HepG2 (cell line): ENCODE results near the gene PCSK6. TPM values are rescaled to one million over a fixed set of nuclear protein-coding genes. Genes with fewer than 3 reads are reported as not detected.
A peak's percentile ranks its signal among the peaks of the same experiment; 100 is the strongest.

Experiments
- ATAC-seq: fragments of 200-7000 bp; cut with Tn5 transposase; 3 replicates; pipeline ENCODE4 v1.9.1; 2020; ENCODE audit warnings: mild to moderate bottlenecking, moderate library complexity
- BruUV-seq: library from RNA; stranded (reverse); fragments of 400-500 nt; replicated peaks from 2 replicates; lab custom pipeline; 2021; lab: Mats Ljungman, UMichigan
- CTCF ChIA-PET: fragments of 300-600 bp; formaldehyde crosslinking; extraction: SDS; loops from one replicate; lab custom pipeline; 2021; ENCODE audit warnings: low total read pairs, inconsistent platforms, low intra/inter-chr PET ratio; lab: Yijun Ruan, JAX
- POLR2A ChIA-PET: fragments of 350-600 bp; sonication (Branson Sonifier 250); formaldehyde crosslinking; loops from one replicate; lab custom pipeline; 2020; ENCODE audit warnings: antibody characterized with exemption, inconsistent platforms; lab: Yijun Ruan, JAX
- DNase-seq: peaks from one replicate; pipeline ENCODE4 v3.0.0-alpha.2; 2015; ENCODE audit warnings: low spot score
- FAIRE-seq: peaks from 3 replicates; lab custom pipeline; 2011; peaks lifted over from hg19 to GRCh38; lab: Jason Lieb, UNC
- H2AFZ ChIP-seq: one replicate; pipeline ENCODE4 v1.6.1; 2011; ENCODE audit warnings: low read length, inconsistent platforms
- H3K27ac ChIP-seq: fragments of 300-600 bp; 3 replicates; pipeline ENCODE4 v1.8.0; 2011; ENCODE audit warnings: mixed run types, mild to moderate bottlenecking, mixed read lengths, low read length, inconsistent platforms; ENCODE audit not compliant: insufficient read depth; ENCODE audit errors: extremely low read length
- H3K27me3 ChIP-seq, 2 experiments: fragments of 200-600 bp in 1 of 2; 2 replicates in 1 of 2; 3 replicates in 1 of 2; pipeline versions ENCODE4 v1.6.0 to v1.8.0; 2011; ENCODE audit warnings: low read length in 2 of 2, mild to moderate bottlenecking in 2 of 2, moderate library complexity in 2 of 2, inconsistent platforms in 1 of 2; ENCODE audit not compliant: insufficient read depth in 2 of 2, control insufficient read depth in 1 of 2
- H3K36me3 ChIP-seq, 2 experiments: fragments of 200-600 bp in 1 of 2; replicated peaks in 1 of 2; 2 replicates in 1 of 2; 3 replicates in 1 of 2; pipeline versions ENCODE4 v1.5.1 to v1.8.0; 2011; ENCODE audit warnings: low read length in 2 of 2, inconsistent platforms in 1 of 2; ENCODE audit not compliant: insufficient read depth in 2 of 2, control insufficient read depth in 1 of 2
- H3K4me1 ChIP-seq: 2 replicates; pipeline ENCODE4 v1.5.1; 2012; ENCODE audit warnings: low read length, inconsistent platforms; ENCODE audit not compliant: insufficient read depth
- H3K4me2 ChIP-seq: 2 replicates; pipeline ENCODE4 v1.6.0; 2011; ENCODE audit warnings: low read depth, low read length, inconsistent platforms
- H3K4me3 ChIP-seq, 3 experiments: fragments of 200-600 bp in 1 of 3; sonication (generic), shearing (Covaris generic) in 1 of 3; replicated peaks in 1 of 3; 2 replicates each; pipeline ENCODE4 v1.5.1; 2011 to 2016; ENCODE audit warnings: low read length in 3 of 3, inconsistent platforms in 2 of 3, low read depth in 2 of 3, mild to moderate bottlenecking in 2 of 3, control low read depth in 1 of 3, mixed read lengths in 1 of 3; ENCODE audit not compliant: insufficient read depth in 1 of 3
- H3K79me2 ChIP-seq: one replicate; pipeline ENCODE4 v1.6.1; 2011; ENCODE audit warnings: low read length, inconsistent platforms; ENCODE audit not compliant: insufficient read depth
- H3K9ac ChIP-seq: 2 replicates; pipeline ENCODE4 v1.6.0; 2011; ENCODE audit warnings: mild to moderate bottlenecking, low read depth, low read length, inconsistent platforms; ENCODE audit not compliant: insufficient read depth
- H3K9me3 ChIP-seq: 2 replicates; pipeline ENCODE4 v1.5.1; 2012; ENCODE audit warnings: mild to moderate bottlenecking, low read length
- H4K20me1 ChIP-seq: 2 replicates; pipeline ENCODE4 v1.6.0; 2011; ENCODE audit warnings: inconsistent platforms, mild to moderate bottlenecking, low read length, moderate library complexity; ENCODE audit not compliant: insufficient read depth
- FOXK1 ChIP-seq: sonication (generic); formaldehyde crosslinking; IDR thresholded peaks from 2 replicates; pipeline ENCODE4 v1.4.0; 2020; ENCODE audit warnings: low read depth, missing genetic modification reagents, borderline replicate concordance
- MED13 ChIP-seq: sonication (generic); formaldehyde crosslinking; IDR thresholded peaks from 2 replicates; pipeline ENCODE4 v1.5.0; 2020; ENCODE audit warnings: missing genetic modification reagents
- MXI1 ChIP-seq: IDR thresholded peaks from 3 replicates; pipeline ENCODE4 v1.6.1; 2012; ENCODE audit warnings: low read depth, low read length, inconsistent platforms, borderline replicate concordance
- RFXANK ChIP-seq: IDR thresholded peaks from 2 replicates; pipeline ENCODE4 v1.6.1; 2016
- SNAI1 ChIP-seq: sonication (generic); formaldehyde crosslinking; IDR thresholded peaks from 2 replicates; pipeline ENCODE4 v1.5.0; 2020; ENCODE audit warnings: mild to moderate bottlenecking, missing genetic modification reagents, borderline replicate concordance
- U2AF1 ChIP-seq: fragments of 200-400 bp; formaldehyde crosslinking; optimal IDR thresholded peaks from 2 replicates; pipeline ENCODE3; 2017; ENCODE audit warnings: mild to moderate bottlenecking, low read depth, low read length
- ZFP41 ChIP-seq: sonication (generic); formaldehyde crosslinking; IDR thresholded peaks from 2 replicates; pipeline ENCODE4 v1.4.0; 2020; ENCODE audit warnings: mild to moderate bottlenecking, missing genetic modification reagents, borderline replicate concordance
- ZNF17 ChIP-seq: sonication (generic); formaldehyde crosslinking; IDR thresholded peaks from 2 replicates; pipeline ENCODE4 v1.5.0; 2020; ENCODE audit warnings: mild to moderate bottlenecking, missing genetic modification reagents
- ZNF354B ChIP-seq: sonication (generic); formaldehyde crosslinking; IDR thresholded peaks from 2 replicates; pipeline ENCODE4 v1.8.0; 2022; ENCODE audit warnings: mild to moderate bottlenecking, missing genetic modification reagents
- ZNF558 ChIP-seq: sonication (generic); formaldehyde crosslinking; IDR thresholded peaks from 2 replicates; pipeline ENCODE4 v1.9.0; 2022; ENCODE audit warnings: mild to moderate bottlenecking, missing genetic modification reagents, borderline replicate concordance
- ZNF562 ChIP-seq: sonication (generic); formaldehyde crosslinking; IDR thresholded peaks from 2 replicates; pipeline ENCODE4 v1.8.0; 2022; ENCODE audit warnings: missing genetic modification reagents, borderline replicate concordance
- ZNF747 ChIP-seq: sonication (generic); formaldehyde crosslinking; IDR thresholded peaks from 2 replicates; pipeline ENCODE4 v1.8.1; 2023; ENCODE audit warnings: missing genetic modification reagents, mild to moderate bottlenecking, borderline replicate concordance
- ZSCAN29 ChIP-seq: sonication (generic); formaldehyde crosslinking; conservative IDR thresholded peaks from 2 replicates; pipeline ENCODE4 v1.4.0; 2020; ENCODE audit warnings: mild to moderate bottlenecking, missing genetic modification reagents
- ZSCAN31 ChIP-seq: sonication (generic); formaldehyde crosslinking; IDR thresholded peaks from 2 replicates; pipeline ENCODE4 v1.5.0; 2020; ENCODE audit warnings: low read depth, mild to moderate bottlenecking, missing genetic modification reagents
- WGBS: methylation state at CpG from one replicate; pipeline ENCODE4 v1.1.6; 2017; ENCODE audit warnings: low lambda C conversion rate; 5-methylcytosine and 5-hydroxymethylcytosine counted together
- in situ Hi-C: cut with HindIII; loops from 2 replicates; pipeline ENCODE4 v1.10.0; 2017; ENCODE audit warnings: low pct_unique_long_range_greater_than_20kb; ENCODE audit not compliant: extremely low pct_ligation_motif_present
- intact Hi-C: fragments of 100-400 bp; cut with micrococcal nuclease; formaldehyde crosslinking; loops from one replicate; pipeline ENCODE4 v1.10.0; 2022; ENCODE audit not compliant: unreplicated experiment
- polyA plus RNA-seq, 8 experiments: library from polyadenylated mRNA; depleted of rRNA in 3 of 8; stranded (reverse) in 7 of 8; unstranded in 1 of 8; fragments of >200 nt; fragmentation: Illumina TruSeq in 4 of 8; extraction: Trizol in 4 of 8; gene quantifications; 2 replicates each; pipeline versions ENCODE4 v1.2.1 to v1.2.3, GENCODE V29; 2011 to 2016; ENCODE audit warnings: low read depth in 4 of 8, missing spikeins in 1 of 8, mixed read lengths in 1 of 8; ENCODE audit not compliant: insufficient read depth in 1 of 8
- total RNA-seq, 5 experiments: library from RNA; depleted of rRNA; stranded (reverse); fragments of >200 nt; fragmentation: Illumina TruSeq; extraction: Trizol; gene quantifications; 2 replicates each; pipeline ENCODE4 v1.2.3, GENCODE V29; 2016; ENCODE audit warnings: low read depth in 1 of 5
- TF ChIP-seq, protein P1 (sequence below): sonication (generic); formaldehyde crosslinking; IDR thresholded peaks from 2 replicates; pipeline ENCODE4 v1.5.1; 2020; ENCODE audit warnings: mild to moderate bottlenecking, missing genetic modification reagents, moderate library complexity

PCSK6 gene
- total and polyA plus RNA-seq, 2 of the 13 experiments (the other 11 are each of a cell fraction or from before 2014, with no cell fraction given) = 56.5 to 155 TPM

- in situ Hi-C loops = no loop called here
- Histone ChIP-seq H3K9ac (no peak overlapping the region), H3K4me1 (no peaks in the 10 kb centered on the region), H3K9me3 (no peaks in the 10 kb centered on the region), H3K4me2 (no peak overlapping the region), H3K27me3 (no peaks in the 10 kb centered on the region; a peak in 1 of 5 replicates), H3K4me3 (no peak overlapping the region), H3K79me2 (no peaks in the 10 kb centered on the region), H3K27ac (no peak overlapping the region), H3K36me3 (peaks cover 22 to 37% of the 10 kb centered on the region in 2 experiments), H4K20me1 (no peaks in the 10 kb centered on the region), H2AFZ (no peak overlapping the region)
- FAIRE-seq (no peak), DNase-seq (no peak), ATAC-seq (no peak)
- intact Hi-C loops = no loop called here
- 90% methylated on average over 16 of the region's 21 CpGs for WGBS
- ChIA-PET POLR2A (no interaction called here), CTCF (no interaction called here)
- no peak for TF ChIP-seq ZNF17 (CRISPR knock-in tag)
- TF ChIP-seq, protein P1, sequence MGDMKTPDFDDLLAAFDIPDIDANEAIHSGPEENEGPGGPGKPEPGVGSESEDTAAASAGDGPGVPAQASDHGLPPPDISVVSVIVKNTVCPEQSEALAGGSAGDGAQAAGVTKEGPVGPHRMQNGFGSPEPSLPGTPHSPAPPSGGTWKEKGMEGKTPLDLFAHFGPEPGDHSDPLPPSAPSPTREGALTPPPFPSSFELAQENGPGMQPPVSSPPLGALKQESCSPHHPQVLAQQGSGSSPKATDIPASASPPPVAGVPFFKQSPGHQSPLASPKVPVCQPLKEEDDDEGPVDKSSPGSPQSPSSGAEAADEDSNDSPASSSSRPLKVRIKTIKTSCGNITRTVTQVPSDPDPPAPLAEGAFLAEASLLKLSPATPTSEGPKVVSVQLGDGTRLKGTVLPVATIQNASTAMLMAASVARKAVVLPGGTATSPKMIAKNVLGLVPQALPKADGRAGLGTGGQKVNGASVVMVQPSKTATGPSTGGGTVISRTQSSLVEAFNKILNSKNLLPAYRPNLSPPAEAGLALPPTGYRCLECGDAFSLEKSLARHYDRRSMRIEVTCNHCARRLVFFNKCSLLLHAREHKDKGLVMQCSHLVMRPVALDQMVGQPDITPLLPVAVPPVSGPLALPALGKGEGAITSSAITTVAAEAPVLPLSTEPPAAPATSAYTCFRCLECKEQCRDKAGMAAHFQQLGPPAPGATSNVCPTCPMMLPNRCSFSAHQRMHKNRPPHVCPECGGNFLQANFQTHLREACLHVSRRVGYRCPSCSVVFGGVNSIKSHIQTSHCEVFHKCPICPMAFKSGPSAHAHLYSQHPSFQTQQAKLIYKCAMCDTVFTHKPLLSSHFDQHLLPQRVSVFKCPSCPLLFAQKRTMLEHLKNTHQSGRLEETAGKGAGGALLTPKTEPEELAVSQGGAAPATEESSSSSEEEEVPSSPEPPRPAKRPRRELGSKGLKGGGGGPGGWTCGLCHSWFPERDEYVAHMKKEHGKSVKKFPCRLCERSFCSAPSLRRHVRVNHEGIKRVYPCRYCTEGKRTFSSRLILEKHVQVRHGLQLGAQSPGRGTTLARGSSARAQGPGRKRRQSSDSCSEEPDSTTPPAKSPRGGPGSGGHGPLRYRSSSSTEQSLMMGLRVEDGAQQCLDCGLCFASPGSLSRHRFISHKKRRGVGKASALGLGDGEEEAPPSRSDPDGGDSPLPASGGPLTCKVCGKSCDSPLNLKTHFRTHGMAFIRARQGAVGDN (CRISPR knock-in tag) = 0 out of 2 replicates have a peak, but pooled peaks have one; percentile 13
- BruUV-seq = no TSS peak
Measured at GRCh38 chr15:101313041-101313761, 176.3 kb downstream of the PCSK6 start.

GRCh38 chr15:101310508-101310907, 179.0 kb downstream of the PCSK6 start:
- DNase-seq (no peak), ATAC-seq (no peak), FAIRE-seq (no peak)
- H3K36me3 ChIP-seq = peaks cover 16 to 25% of the 10 kb centered on the region in 2 experiments; a peak in 4 of 5 replicates
- H3K4me2 ChIP-seq = no peak overlapping the region
- no peaks in the 10 kb centered on the region for H3K79me2 ChIP-seq
- POLR2A ChIA-PET = no interaction called here
- CTCF ChIA-PET = no interaction called here
- H3K4me3 ChIP-seq = no peak overlapping the region
- BruUV-seq = no TSS peak
- no peak overlapping the region for H3K9ac ChIP-seq
- H3K4me1 ChIP-seq = no peaks in the 10 kb centered on the region
- H3K27me3 ChIP-seq = no peaks in the 10 kb centered on the region; a peak in 1 of 5 replicates
- H4K20me1 ChIP-seq = no peaks in the 10 kb centered on the region
- no peak overlapping the region for H3K27ac ChIP-seq
- intact Hi-C loops (no loop called here), in situ Hi-C loops (no loop called here)
- H3K9me3 ChIP-seq = no peaks in the 10 kb centered on the region
- 93% methylated on average over 3 of the region's 7 CpGs for WGBS
- H2AFZ ChIP-seq = no peak overlapping the region
- TF ChIP-seq ZNF354B (CRISPR knock-in tag) = no peak
- TF ChIP-seq U2AF1 = no peak
- no peak for TF ChIP-seq ZNF562 (CRISPR knock-in tag)
- TF ChIP-seq RFXANK (CRISPR knock-in tag) = no peak
- TF ChIP-seq ZNF558 = no peak
- no peak for TF ChIP-seq MED13 (CRISPR knock-in tag)
- TF ChIP-seq ZNF747 (CRISPR knock-in tag) = no peak
- TF ChIP-seq SNAI1 (CRISPR knock-in tag) = no peak
- TF ChIP-seq ZSCAN31 (CRISPR knock-in tag) = no peak
- no peak for TF ChIP-seq FOXK1 (CRISPR knock-in tag)
- no peak for TF ChIP-seq ZFP41 (CRISPR knock-in tag)
- no peak for TF ChIP-seq MXI1
- TF ChIP-seq ZSCAN29 (CRISPR knock-in tag) = no peak
